Right renal cortex interstitium (tissue), 3 donors: Measurements from ENCODE around the gene C2orf74. TPM values are rescaled to one million over a fixed set of nuclear protein-coding genes. Genes with fewer than 3 reads are reported as not detected.

ENCODE experiments used
- DNase-seq, 3 donors: peaks; one replicate each; pipeline ENCODE4 v3.0.0-alpha.2; 2013; ENCODE audit warnings: low read depth in 3 of 3, low spot score in 2 of 3
- polyA plus RNA-seq, 3 donors: library from polyadenylated mRNA; unstranded; fragments of 120-200 nt; gene quantifications; one replicate each; pipeline ENCODE4 v1.2.1, GENCODE V29; 2013; ENCODE audit not compliant: insufficient read length in 3 of 3

Gene C2orf74
- polyA plus RNA-seq, 3 donors, result 39.6 to 60.0 (median 57.0) TPM

DNA sequence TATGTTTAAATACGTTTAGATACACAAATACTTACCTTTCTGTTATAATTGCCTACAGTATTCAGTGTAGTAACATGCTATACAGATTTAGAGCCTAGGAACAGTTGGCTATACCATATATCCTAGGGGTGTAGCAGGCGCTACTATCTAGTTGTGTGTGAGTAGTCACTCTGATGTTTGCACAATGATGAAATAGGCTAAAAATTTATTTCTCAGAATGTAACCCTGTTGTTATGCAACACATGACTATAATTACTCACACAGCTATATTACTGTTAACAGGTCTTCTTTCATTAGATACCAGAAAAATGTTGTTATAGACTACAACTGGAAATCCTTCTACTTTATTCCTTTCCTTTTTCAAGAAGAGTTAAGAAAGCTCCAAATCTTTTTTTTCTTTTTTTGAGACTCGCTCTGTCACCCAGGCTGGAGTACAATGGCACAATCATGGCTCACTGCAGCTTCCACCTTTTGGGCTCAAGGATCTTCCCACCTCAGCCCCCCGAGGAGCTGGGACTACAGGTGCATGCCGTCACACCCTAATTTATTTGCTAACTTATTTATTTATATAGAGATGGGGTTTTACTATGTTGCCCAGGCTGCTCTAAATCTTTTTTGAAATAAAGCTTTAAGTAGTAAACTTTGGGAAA, 48.5 kb downstream of the C2orf74 start:
- no peak for DNase-seq

DNA sequence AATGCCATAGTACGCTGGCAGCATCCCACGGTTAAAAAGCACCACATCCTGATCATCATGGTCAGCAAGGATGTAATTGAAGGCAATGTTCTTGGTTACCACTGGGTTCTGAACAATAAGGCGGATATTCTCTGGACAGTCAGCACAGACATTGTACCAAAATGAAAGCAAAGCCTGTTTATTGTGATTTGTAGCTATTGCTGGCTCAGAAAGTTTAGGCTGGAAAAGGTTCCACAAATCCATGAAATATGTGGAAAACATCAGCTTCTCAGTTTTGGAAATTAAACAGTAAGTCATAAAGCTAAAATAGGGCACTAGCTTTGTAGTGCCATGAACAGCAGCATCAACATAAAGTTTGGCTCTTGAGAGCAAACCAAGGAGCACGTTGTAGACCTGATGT, 52.2 kb downstream of the C2orf74 start:
- DNase-seq, result no peak

Other genes starting within 250 kb of the C2orf74 start
- gene PEX13, start 144.5 kb upstream of the C2orf74 start, polyA plus RNA-seq, result 10 to 100 TPM; 28.2 to 29.7 (median 29.0) TPM
- gene PUS10, start 143.9 kb upstream of the C2orf74 start, polyA plus RNA-seq, result 10 to 100 TPM; 10.6 to 13.1 (median 11.9) TPM
- gene SANBR, start 96.3 kb upstream of the C2orf74 start, polyA plus RNA-seq, result 10 to 100 TPM in 2 of 3 donors, 1 to 10 TPM in 1; 9.8 to 13.4 (median 10.5) TPM